GM18867 (cell line): ENCODE results near the gene LRRC3.

ENCODE experiments used
- ATAC-seq: cut with Tn5 transposase; IDR thresholded peaks from one replicate; pipeline ENCODE4 v1.9.1; 2021; ENCODE audit warnings: mild to moderate bottlenecking, moderate library complexity; ENCODE audit not compliant: unreplicated experiment

The LRRC3 gene

GRCh38 chr21:44456214-44456914 lies 1.1 kb downstream of the LRRC3 start:
- no peak for ATAC-seq

GRCh38 chr21:44456915-44457736 lies 1.8 kb downstream of the LRRC3 start:
- ATAC-seq = no peak

- ATAC-seq = no peak
Observed at GRCh38 chr21:44458971-44459711, 3.8 kb downstream of the LRRC3 start.

GRCh38 chr21:44459712-44460440 lies 4.6 kb downstream of the LRRC3 start:
- no peak for ATAC-seq

- no peak for ATAC-seq
Observed at GRCh38 chr21:44460441-44460755, 5.1 kb downstream of the LRRC3 start.

GRCh38 chr21:44461005-44461404 lies 5.7 kb downstream of the LRRC3 start:
- no peak for ATAC-seq

GRCh38 chr21:44461464-44462001 lies 6.2 kb downstream of the LRRC3 start:
- no peak for ATAC-seq

- no peak for ATAC-seq
Observed at GRCh38 chr21:44462086-44462833, 7.0 kb downstream of the LRRC3 start.

GRCh38 chr21:44462834-44463200 lies 7.5 kb downstream of the LRRC3 start:
- ATAC-seq = no peak

- no peak for ATAC-seq
Observed at GRCh38 chr21:44463724-44464123, 8.4 kb downstream of the LRRC3 start.

GRCh38 chr21:44464351-44464750 lies 9.0 kb downstream of the LRRC3 start:
- ATAC-seq = no peak

GRCh38 chr21:44466351-44466954 lies 11.1 kb downstream of the LRRC3 start:
- ATAC-seq = no peak

- no peak for ATAC-seq
Observed at GRCh38 chr21:44466996-44467858, 11.9 kb downstream of the LRRC3 start.

- ATAC-seq = no peak
Observed at GRCh38 chr21:44467859-44468195, 12.5 kb downstream of the LRRC3 start.

GRCh38 chr21:44471341-44471740 lies 16.0 kb downstream of the LRRC3 start:
- ATAC-seq = no peak

GRCh38 chr21:44471996-44472395 lies 16.7 kb downstream of the LRRC3 start:
- no peak for ATAC-seq

GRCh38 chr21:44473915-44474555 lies 18.7 kb downstream of the LRRC3 start:
- ATAC-seq = no peak

GRCh38 chr21:44475266-44475845 lies 20.0 kb downstream of the LRRC3 start:
- ATAC-seq = no peak
